PC-9 (cell line): ENCODE measurements around the gene FLT4.

Experiments used
- CTCF ChIP-seq: fragments of 200-600 bp; sonication (generic); conservative IDR thresholded peaks from 2 replicates; pipeline ENCODE4 v1.6.1; 2017; ENCODE audit warnings: mixed run types, antibody characterized with exemption, mild to moderate bottlenecking, moderate library complexity
- EZH2 ChIP-seq: fragments of 200-600 bp; sonication (generic); IDR thresholded peaks from 2 replicates; pipeline ENCODE4 v1.8.0; 2017; ENCODE audit warnings: antibody characterized with exemption, low read depth

GRCh38 chr5:180670157-180670556 is 20.8 kb upstream of the FLT4 start:
- no peak for TF ChIP-seq CTCF
- TF ChIP-seq EZH2, result no peak
